Hepatocyte (in vitro differentiated cells): ENCODE results near the gene PHKG2. TPM values are rescaled to one million over a fixed set of nuclear protein-coding genes. Genes with fewer than 3 reads are reported as not detected.
A peak's percentile ranks its signal among the peaks of the same experiment; 100 is the strongest.

Source experiments
- DNase-seq: peaks from one replicate; pipeline ENCODE4 v3.0.0-alpha.2; 2016; ENCODE audit warnings: low spot score
- H2AFZ ChIP-seq: fragments of 200-600 bp; sonication (generic); 2 replicates; pipeline ENCODE4 v1.6.0; 2016; ENCODE audit warnings: antibody characterized with exemption, mild to moderate bottlenecking
- H3K27ac ChIP-seq: fragments of 200-600 bp; sonication (generic); 2 replicates; pipeline ENCODE4 v1.5.1; 2016; ENCODE audit warnings: mild to moderate bottlenecking
- H3K27me3 ChIP-seq: fragments of 200-600 bp; sonication (generic); 2 replicates; pipeline ENCODE4 v1.6.1; 2016
- H3K36me3 ChIP-seq: fragments of 200-600 bp; sonication (generic); replicated peaks from 2 replicates; pipeline ENCODE4 v1.5.1; 2016; ENCODE audit warnings: low read depth; ENCODE audit not compliant: insufficient read depth
- H3K4me1 ChIP-seq: fragments of 200-600 bp; sonication (generic); 2 replicates; pipeline ENCODE4 v1.5.1; 2016; ENCODE audit warnings: mild to moderate bottlenecking, moderate library complexity; ENCODE audit not compliant: insufficient read depth
- H3K4me2 ChIP-seq: fragments of 200-600 bp; sonication (generic); 2 replicates; pipeline ENCODE4 v1.6.0; 2016
- H3K4me3 ChIP-seq: fragments of 200-600 bp; sonication (generic); 2 replicates; pipeline ENCODE4 v1.5.1; 2016; ENCODE audit warnings: mild to moderate bottlenecking
- H3K79me2 ChIP-seq: fragments of 200-600 bp; sonication (generic); 2 replicates; pipeline ENCODE4 v1.6.0; 2017; ENCODE audit warnings: mild to moderate bottlenecking
- H3K9me2 ChIP-seq: fragments of 200-600 bp; sonication (generic); replicated peaks from 2 replicates; pipeline ENCODE4 v1.6.0; 2017; ENCODE audit warnings: mild to moderate bottlenecking; ENCODE audit not compliant: insufficient read depth
- H3K9me3 ChIP-seq: fragments of 200-600 bp; sonication (generic); 2 replicates; pipeline ENCODE4 v1.5.1; 2016; ENCODE audit warnings: low read depth, mild to moderate bottlenecking
- H4K20me1 ChIP-seq: fragments of 200-600 bp; sonication (generic); 2 replicates; pipeline ENCODE4 v1.6.0; 2016; ENCODE audit warnings: mild to moderate bottlenecking; ENCODE audit not compliant: insufficient read depth, poor library complexity, severe bottlenecking
- CTCF ChIP-seq: fragments of 200-600 bp; sonication (generic); IDR thresholded peaks from 2 replicates; pipeline ENCODE4 v1.5.1; 2016; ENCODE audit warnings: antibody characterized with exemption, mild to moderate bottlenecking; ENCODE audit not compliant: poor library complexity
- EZH2 ChIP-seq: fragments of 200-600 bp; sonication (generic); IDR thresholded peaks from 2 replicates; pipeline ENCODE4 v1.6.1; 2016; ENCODE audit warnings: antibody characterized with exemption, mild to moderate bottlenecking, borderline replicate concordance
- EZH2phosphoT487 ChIP-seq: fragments of 200-600 bp; sonication (generic); IDR thresholded peaks from one replicate; pipeline ENCODE4 v1.6.1; 2018; ENCODE audit warnings: antibody characterized with exemption, mild to moderate bottlenecking, low read depth, moderate library complexity; ENCODE audit not compliant: unreplicated experiment, severe bottlenecking
- WGBS: methylation state at CpG from one replicate; pipeline ENCODE4 v1.1.6; 2016; ENCODE audit warnings: low lambda C conversion rate; ENCODE audit errors: missing lambda C conversion rate; 5-methylcytosine and 5-hydroxymethylcytosine counted together
- polyA plus RNA-seq: library from polyadenylated mRNA; unstranded; fragments of >200 nt; fragmentation: Nextera tagmentation; extraction: Ambion mirVana; gene quantifications from 2 replicates; pipeline ENCODE4 v1.2.1, GENCODE V29; 2016
- total RNA-seq: library from RNA; depleted of rRNA; stranded (reverse); fragments of >200 nt; gene quantifications from 2 replicates; pipeline ENCODE4 v1.2.3, GENCODE V29; 2014

Gene PHKG2
- total and polyA plus RNA-seq, 2 experiments from 2014 or later = 28.0 to 39.5 TPM

GRCh38 chr16:30744183-30744582, 4.0 kb upstream of the PHKG2 start:
- Histone ChIP-seq H2AFZ (no peak overlapping the region), H3K4me1 (peaks cover 18% of the 10 kb centered on the region), H3K4me2 (no peak overlapping the region), H3K27me3 (no peaks in the 10 kb centered on the region), H4K20me1 (no peaks in the 10 kb centered on the region), H3K79me2 (peaks cover 11% of the 10 kb centered on the region), H3K4me3 (no peak overlapping the region), H3K9me3 (no peaks in the 10 kb centered on the region), H3K36me3 (no peaks in the 10 kb centered on the region), H3K27ac (no peak overlapping the region), H3K9me2 (no peaks in the 10 kb centered on the region)
- TF ChIP-seq EZH2 = no peak
- TF ChIP-seq CTCF = no peak
- no peak for TF ChIP-seq EZH2phosphoT487
- 98% methylated on average over 2 of the region's 2 CpGs for WGBS
- DNase-seq = no peak

- H3K4me3 ChIP-seq = no peak overlapping the region
- TF ChIP-seq EZH2phosphoT487 (no peak), EZH2 (no peak), CTCF (no peak)
- no peak for DNase-seq
- no peaks in the 10 kb centered on the region for H3K9me2 ChIP-seq
- peaks cover 12% of the 10 kb centered on the region for H3K4me1 ChIP-seq
- H3K9me3 ChIP-seq = no peaks in the 10 kb centered on the region
- no peaks in the 10 kb centered on the region for H3K36me3 ChIP-seq
- no peaks in the 10 kb centered on the region for H3K27me3 ChIP-seq
- H3K27ac ChIP-seq = no peak overlapping the region
- H3K4me2 ChIP-seq = no peak overlapping the region
- peaks cover 20% of the 10 kb centered on the region for H3K79me2 ChIP-seq
- H4K20me1 ChIP-seq = no peaks in the 10 kb centered on the region
- 76% methylated on average over 2 of the region's 2 CpGs for WGBS
- H2AFZ ChIP-seq = no peak overlapping the region
Observed at GRCh38 chr16:30745082-30745481, 3.1 kb upstream of the PHKG2 start.

- H3K4me1 ChIP-seq = peaks cover 4% of the 10 kb centered on the region
- H3K27ac ChIP-seq = peak overlapping the region; percentile 68
- no peak for DNase-seq
- no peaks in the 10 kb centered on the region for H3K9me3 ChIP-seq
- 93% methylated on average over 9 of the region's 9 CpGs for WGBS
- H3K4me3 ChIP-seq = no peak overlapping the region
- no peaks in the 10 kb centered on the region for H3K27me3 ChIP-seq
- H3K79me2 ChIP-seq = peaks cover 24% of the 10 kb centered on the region
- no peak overlapping the region for H3K4me2 ChIP-seq
- TF ChIP-seq EZH2phosphoT487 = no peak
- no peak for TF ChIP-seq EZH2
- TF ChIP-seq CTCF = no peak
- H4K20me1 ChIP-seq = no peaks in the 10 kb centered on the region
- H2AFZ ChIP-seq = no peak overlapping the region
- H3K9me2 ChIP-seq = no peaks in the 10 kb centered on the region
- H3K36me3 ChIP-seq = no peaks in the 10 kb centered on the region
Observed at GRCh38 chr16:30746638-30747175, 1.5 kb upstream of the PHKG2 start.

- DNase-seq = peak; percentile 39
- TF ChIP-seq CTCF (no peak), EZH2phosphoT487 (no peak), EZH2 (no peak)
- Histone ChIP-seq H3K9me2 (no peaks in the 10 kb centered on the region), H3K4me1 (peaks cover 4% of the 10 kb centered on the region), H3K4me3 (no peak overlapping the region), H3K36me3 (no peaks in the 10 kb centered on the region), H3K4me2 (peak overlapping the region; percentile 72), H4K20me1 (no peaks in the 10 kb centered on the region), H2AFZ (no peak overlapping the region), H3K27ac (peak overlapping the region; percentile 68), H3K79me2 (peaks cover 19% of the 10 kb centered on the region), H3K9me3 (no peaks in the 10 kb centered on the region), H3K27me3 (no peaks in the 10 kb centered on the region)
- WGBS = 52% methylated on average over 3 of the region's 3 CpGs
Observed at GRCh38 chr16:30747331-30747730, 894 bp upstream of the PHKG2 start.
